Caco-2 (cell line): ENCODE measurements around the gene CCN5. TPM values are rescaled to one million over a fixed set of nuclear protein-coding genes. Genes with fewer than 3 reads are reported as not detected.

Source experiments
- BruUV-seq: library from RNA; stranded (reverse); fragments of 400-500 nt; replicated peaks from 2 replicates; lab custom pipeline; 2021; lab: Mats Ljungman, UMichigan
- CTCF ChIA-PET: fragments of 300-600 bp; sonication (Branson Sonifier 250); formaldehyde crosslinking; loops from one replicate; lab custom pipeline; 2022; ENCODE audit warnings: antibody characterized with exemption; lab: Charles Lee
- POLR2A ChIA-PET: fragments of 300-600 bp; sonication (Branson Sonifier 250); formaldehyde crosslinking; loops from one replicate; lab custom pipeline; 2022; ENCODE audit warnings: antibody characterized with exemption; lab: Charles Lee
- DNase-seq, 2 experiments: peaks; one replicate each; pipeline versions ENCODE4 v3.0.0 to v3.0.0-alpha.2; 2020 to 2022
- H3K27me3 ChIP-seq: replicated peaks from 2 replicates; pipeline ENCODE4 v1.6.0; 2011; ENCODE audit warnings: low read length; ENCODE audit not compliant: control insufficient read depth, insufficient read depth
- H3K36me3 ChIP-seq: 2 replicates; pipeline ENCODE4 v1.5.1; 2011; ENCODE audit warnings: low read length; ENCODE audit not compliant: control insufficient read depth, insufficient read depth
- H3K4me1 ChIP-seq: fragments of 250-450 bp; sonication (Bioruptor Pico); 2 replicates; pipeline ENCODE4 v1.5.1; 2020; ENCODE audit warnings: mild to moderate bottlenecking
- H3K4me3 ChIP-seq: 2 replicates; pipeline ENCODE4 v1.5.1; 2011; ENCODE audit warnings: low read depth, mild to moderate bottlenecking, control low read depth, low read length
- H3K9me3 ChIP-seq: fragments of 250-450 bp; sonication (Bioruptor Pico); 2 replicates; pipeline ENCODE4 v1.5.1; 2020; ENCODE audit warnings: mild to moderate bottlenecking, moderate library complexity
- H3K27ac Mint-ChIP-seq: one replicate; pipeline ENCODE4 v1.8.0; 2022; ENCODE audit warnings: mixed read lengths; ENCODE audit not compliant: unreplicated experiment
- H3K27me3 Mint-ChIP-seq: one replicate; pipeline ENCODE4 v1.8.0; 2022; ENCODE audit warnings: mixed read lengths; ENCODE audit not compliant: insufficient read depth, unreplicated experiment
- H3K36me3 Mint-ChIP-seq: one replicate; pipeline ENCODE4 v1.8.0; 2022; ENCODE audit warnings: mild to moderate bottlenecking, mixed read lengths; ENCODE audit not compliant: insufficient read depth, unreplicated experiment
- H3K4me1 Mint-ChIP-seq: one replicate; pipeline ENCODE4 v1.8.0; 2022; ENCODE audit warnings: low read depth, mixed read lengths; ENCODE audit not compliant: unreplicated experiment
- H3K4me3 Mint-ChIP-seq: one replicate; pipeline ENCODE4 v1.8.0; 2022; ENCODE audit warnings: mild to moderate bottlenecking, moderate library complexity, mixed read lengths; ENCODE audit not compliant: unreplicated experiment
- H3K9me3 Mint-ChIP-seq: one replicate; pipeline ENCODE4 v1.8.0; 2022; ENCODE audit warnings: mixed read lengths; ENCODE audit not compliant: unreplicated experiment
- CTCF ChIP-seq, 2 experiments: fragments of 200-600 bp in 1 of 2; IDR thresholded peaks; 1 replicate in 1 of 2; 2 replicates in 1 of 2; pipeline versions ENCODE4 v1.5.1 to v1.8.0; 2011 to 2022; ENCODE audit warnings: antibody characterized with exemption in 1 of 2, control low read depth in 1 of 2, inconsistent platforms in 1 of 2, low read depth in 1 of 2, low read length in 1 of 2, mild to moderate bottlenecking in 1 of 2, moderate library complexity in 1 of 2; ENCODE audit not compliant: insufficient read depth in 1 of 2, severe bottlenecking in 1 of 2, unreplicated experiment in 1 of 2
- intact Hi-C: fragments of 100-400 bp; cut with micrococcal nuclease; formaldehyde crosslinking; loops from one replicate; pipeline ENCODE4 v1.10.0; 2022; ENCODE audit not compliant: unreplicated experiment
- total RNA-seq: library from RNA; stranded (reverse); gene quantifications from 2 replicates; pipeline ENCODE4 v1.2.3, GENCODE V29; 2022

The CCN5 gene
- total RNA-seq, 1 experiment from 2014 or later = not detected

- Histone ChIP-seq H3K4me1 (no peaks in the 10 kb centered on the region), H3K9me3 (no peaks in the 10 kb centered on the region), H3K4me3 (no peak overlapping the region), H3K36me3 (no peaks in the 10 kb centered on the region), H3K27me3 (no peaks in the 10 kb centered on the region)
- CTCF ChIA-PET = interaction anchor here (1.3 to 2.4 kb wide), 2 partner anchors 9 to 18 kb away, joined by 4 to 10 read pairs; no protein-coding TSS in a partner anchor
- H3K4me1 Mint-ChIP-seq = no peaks in the 10 kb centered on the region
- intact Hi-C loops = no loop called here
- no peak overlapping the region for H3K27ac Mint-ChIP-seq
- no peaks in the 10 kb centered on the region for H3K9me3 Mint-ChIP-seq
- no peaks in the 10 kb centered on the region for H3K36me3 Mint-ChIP-seq
- no peak for TF ChIP-seq CTCF (IDR thresholded peaks at IDR 0.05; ENCODE audit: insufficient read depth in 1 of 2, low read depth in 1 of 2, low read length in 1 of 2, severe bottlenecking in 1 of 2, unreplicated experiment in 1 of 2)
- H3K4me3 Mint-ChIP-seq = no peak overlapping the region
- H3K27me3 Mint-ChIP-seq = peaks cover 3% of the 10 kb centered on the region
- BruUV-seq = no TSS peak
- DNase-seq = peak in 1 of 2 experiments; percentile 44
- POLR2A ChIA-PET = no interaction called here
Measured at GRCh38 chr20:44756956-44757355, 41.8 kb downstream of the CCN5 start.

GRCh38 chr20:44758247-44759101, 43.3 kb downstream of the CCN5 start:
- Mint-ChIP-seq H3K9me3 (no peaks in the 10 kb centered on the region), H3K4me3 (no peak overlapping the region), H3K27ac (no peak overlapping the region), H3K36me3 (no peaks in the 10 kb centered on the region), H3K4me1 (no peaks in the 10 kb centered on the region), H3K27me3 (peaks cover 3% of the 10 kb centered on the region)
- no peak for TF ChIP-seq CTCF (IDR thresholded peaks at IDR 0.05; ENCODE audit: insufficient read depth in 1 of 2, low read depth in 1 of 2, low read length in 1 of 2, severe bottlenecking in 1 of 2, unreplicated experiment in 1 of 2)
- POLR2A ChIA-PET = interaction anchor here (0.6 kb wide), 1 partner anchor 569 kb away, joined by 3 read pairs; no protein-coding TSS in a partner anchor
- no peaks in the 10 kb centered on the region for H3K9me3 ChIP-seq
- no peak overlapping the region for H3K4me3 ChIP-seq
- H3K36me3 ChIP-seq = no peaks in the 10 kb centered on the region
- CTCF ChIA-PET = interaction anchor here (0.8 to 2.4 kb wide), 2 partner anchors 11 to 108 kb away, joined by 3 to 10 read pairs; no protein-coding TSS in a partner anchor
- intact Hi-C loops = no loop called here
- no TSS peak for BruUV-seq
- DNase-seq = peak in 1 of 2 experiments; percentile 32
- H3K4me1 ChIP-seq = no peaks in the 10 kb centered on the region
- no peaks in the 10 kb centered on the region; the same call in 1 of the 2 replicates for H3K27me3 ChIP-seq

- intact Hi-C loops = no loop called here
- H3K36me3 Mint-ChIP-seq = no peaks in the 10 kb centered on the region
- no peaks in the 10 kb centered on the region for H3K9me3 Mint-ChIP-seq
- no peaks in the 10 kb centered on the region for H3K4me1 Mint-ChIP-seq
- no peak for TF ChIP-seq CTCF (IDR thresholded peaks at IDR 0.05; ENCODE audit: insufficient read depth in 1 of 2, low read depth in 1 of 2, low read length in 1 of 2, severe bottlenecking in 1 of 2, unreplicated experiment in 1 of 2)
- H3K4me3 ChIP-seq = no peak overlapping the region
- ChIA-PET CTCF (interaction anchor here (1.5 kb wide), 1 partner anchor 9 kb away, joined by 3 read pairs; no protein-coding TSS in a partner anchor), POLR2A (no interaction called here)
- BruUV-seq = no TSS peak
- no peaks in the 10 kb centered on the region; the same call in 1 of the 2 replicates for H3K27me3 ChIP-seq
- peaks cover 3% of the 10 kb centered on the region for H3K27me3 Mint-ChIP-seq
- H3K4me1 ChIP-seq = no peaks in the 10 kb centered on the region
- no peak for DNase-seq
- no peaks in the 10 kb centered on the region for H3K9me3 ChIP-seq
- H3K27ac Mint-ChIP-seq = no peak overlapping the region
- no peak overlapping the region for H3K4me3 Mint-ChIP-seq
- H3K36me3 ChIP-seq = no peaks in the 10 kb centered on the region
Measured at GRCh38 chr20:44759595-44759994, 44.4 kb downstream of the CCN5 start.
